GM18909 (cell line): ENCODE results near the gene KRTAP9-4.
"Not testable (repeated sequence)": the region's sequence is repeated elsewhere in the genome, so short reads cannot be mapped to it uniquely, and the experiment has no call there.

Experiments
- ATAC-seq: cut with Tn5 transposase; IDR thresholded peaks from one replicate; pipeline ENCODE4 v1.9.1; 2021; ENCODE audit warnings: mild to moderate bottlenecking; ENCODE audit not compliant: unreplicated experiment, poor library complexity

The KRTAP9-4 gene

GRCh38 chr17:41263212-41263611, 13.7 kb downstream of the KRTAP9-4 start:
- no peak for ATAC-seq

GRCh38 chr17:41264599-41264998, 15.1 kb downstream of the KRTAP9-4 start:
- ATAC-seq, result no peak

- ATAC-seq, result no peak
Observed at GRCh38 chr17:41265078-41265477, 15.6 kb downstream of the KRTAP9-4 start, which contains the start of gene KRTAP9-6. Gene KRTAP9-6, plus strand, starts transcription at chr17:41265378. Its CDS starts 0 bp downstream, at chr17:41265378.

GRCh38 chr17:41267711-41268110, 18.2 kb downstream of the KRTAP9-4 start:
- ATAC-seq, result no peak

- not testable (repeated sequence) for ATAC-seq
Observed at GRCh38 chr17:41271323-41271722, 21.8 kb downstream of the KRTAP9-4 start.

- ATAC-seq, result no peak
Observed at GRCh38 chr17:41271858-41272257, 22.4 kb downstream of the KRTAP9-4 start.

- ATAC-seq, result not testable (repeated sequence)
Observed at GRCh38 chr17:41275648-41276190, 26.2 kb downstream of the KRTAP9-4 start, which contains the start of gene KRTAP9-7. Gene KRTAP9-7, plus strand, starts transcription at chr17:41275698. Its CDS starts 0 bp downstream, at chr17:41275698.

- ATAC-seq, result no peak
Observed at GRCh38 chr17:41278176-41278955, 28.9 kb downstream of the KRTAP9-4 start.

- no peak for ATAC-seq
Observed at GRCh38 chr17:41284043-41284442, 34.6 kb downstream of the KRTAP9-4 start.

- ATAC-seq, result no peak
Observed at GRCh38 chr17:41284546-41284945, 35.1 kb downstream of the KRTAP9-4 start.

- ATAC-seq, result no peak
Observed at GRCh38 chr17:41287050-41287449, 37.6 kb downstream of the KRTAP9-4 start.

GRCh38 chr17:41294016-41294415, 44.5 kb downstream of the KRTAP9-4 start:
- ATAC-seq, result no peak

GRCh38 chr17:41296846-41297245, 47.4 kb downstream of the KRTAP9-4 start:
- ATAC-seq, result no peak

GRCh38 chr17:41298458-41299135, 49.1 kb downstream of the KRTAP9-4 start:
- no peak for ATAC-seq
